Activated T-helper 1 cell treated with anti-CD3 and anti-CD28 coated beads, Interleukin-2, amount 50 U/mL, for 16 hours (primary cell): ENCODE results near the gene PMIS2.

Experiments
- DNase-seq, 2 donors: peaks; one replicate each; pipeline ENCODE4 v3.0.0-alpha.2; 2020; ENCODE audit warnings: low read depth in 1 of 2, low spot score in 1 of 2

PMIS2 gene

GRCh38 chr19:35585848-35586247, at the start of gene PMIS2:
TSS of gene PMIS2 (plus strand) at chr19:35586173. CDS start at chr19:35586260, 87 bp downstream.
- no peak for DNase-seq

- DNase-seq, result no peak
Measured at GRCh38 chr19:35539314-35539713, 46.7 kb upstream of the PMIS2 start.

- no peak for DNase-seq
Measured at GRCh38 chr19:35539850-35540249, 46.1 kb upstream of the PMIS2 start.

- DNase-seq, result no peak
Measured at GRCh38 chr19:35540356-35540927, 45.5 kb upstream of the PMIS2 start.

- DNase-seq, result no peak
Measured at GRCh38 chr19:35542209-35542608, 43.8 kb upstream of the PMIS2 start.

- no peak for DNase-seq
Measured at GRCh38 chr19:35543280-35544109, 42.5 kb upstream of the PMIS2 start.

- no peak for DNase-seq
Measured at GRCh38 chr19:35544110-35544802, 41.7 kb upstream of the PMIS2 start.

GRCh38 chr19:35545001-35545854, 40.7 kb upstream of the PMIS2 start, which contains the start of gene TMEM147:
TSS of gene TMEM147 (plus strand) at chr19:35545626. CDS start at chr19:35545740, 114 bp downstream.
- peak; percentile 57 to 66 for DNase-seq

GRCh38 chr19:35545855-35546381, 40.1 kb upstream of the PMIS2 start:
- peak in 1 of 2 donors; percentile 29 for DNase-seq

GRCh38 chr19:35546532-35546931, 39.4 kb upstream of the PMIS2 start:
- no peak for DNase-seq

- DNase-seq, result peak in 1 of 2 donors; percentile 30
Measured at GRCh38 chr19:35549174-35549788, 36.7 kb upstream of the PMIS2 start.

- DNase-seq, result no peak
Measured at GRCh38 chr19:35549879-35550523, 36.0 kb upstream of the PMIS2 start.

GRCh38 chr19:35551091-35551810, 34.7 kb upstream of the PMIS2 start:
- DNase-seq, result no peak

GRCh38 chr19:35552534-35553384, 33.2 kb upstream of the PMIS2 start:
- DNase-seq, result no peak

GRCh38 chr19:35553385-35554000, 32.5 kb upstream of the PMIS2 start:
- DNase-seq, result no peak

- no peak for DNase-seq
Measured at GRCh38 chr19:35554076-35554475, 31.9 kb upstream of the PMIS2 start.

- DNase-seq, result no peak
Measured at GRCh38 chr19:35555301-35556005, 30.5 kb upstream of the PMIS2 start.
